Skeletal muscle satellite cell (primary cell): ENCODE results near the gene ADAMTS13.
A peak's percentile ranks its signal among the peaks of the same experiment; 100 is the strongest.

Experiments used
- H3K27me3 ChIP-seq: 2 replicates; pipeline ENCODE4 v1.7.0; 2013; ENCODE audit warnings: low read length; ENCODE audit not compliant: control insufficient read depth, insufficient read depth
- H3K36me3 ChIP-seq: 2 replicates; pipeline ENCODE4 v1.7.0; 2013; ENCODE audit warnings: mild to moderate bottlenecking, control low read depth, low read length; ENCODE audit not compliant: insufficient read depth
- H3K4me1 ChIP-seq: 2 replicates; pipeline ENCODE4 v1.7.0; 2013; ENCODE audit warnings: low read length; ENCODE audit not compliant: control insufficient read depth, insufficient read depth
- H3K4me2 ChIP-seq: 2 replicates; pipeline ENCODE4 v1.7.0; 2013; ENCODE audit warnings: mild to moderate bottlenecking, low read length
- H3K4me3 ChIP-seq: 2 replicates; pipeline ENCODE4 v1.7.0; 2013; ENCODE audit warnings: low read length
- H3K9ac ChIP-seq: 2 replicates; pipeline ENCODE4 v1.7.0; 2013; ENCODE audit warnings: mild to moderate bottlenecking, low read depth, low read length, moderate library complexity
- H3K9me3 ChIP-seq: replicated peaks from 2 replicates; pipeline ENCODE4 v1.7.0; 2013; ENCODE audit warnings: mild to moderate bottlenecking, control low read depth, low read length

The ADAMTS13 gene

DNA sequence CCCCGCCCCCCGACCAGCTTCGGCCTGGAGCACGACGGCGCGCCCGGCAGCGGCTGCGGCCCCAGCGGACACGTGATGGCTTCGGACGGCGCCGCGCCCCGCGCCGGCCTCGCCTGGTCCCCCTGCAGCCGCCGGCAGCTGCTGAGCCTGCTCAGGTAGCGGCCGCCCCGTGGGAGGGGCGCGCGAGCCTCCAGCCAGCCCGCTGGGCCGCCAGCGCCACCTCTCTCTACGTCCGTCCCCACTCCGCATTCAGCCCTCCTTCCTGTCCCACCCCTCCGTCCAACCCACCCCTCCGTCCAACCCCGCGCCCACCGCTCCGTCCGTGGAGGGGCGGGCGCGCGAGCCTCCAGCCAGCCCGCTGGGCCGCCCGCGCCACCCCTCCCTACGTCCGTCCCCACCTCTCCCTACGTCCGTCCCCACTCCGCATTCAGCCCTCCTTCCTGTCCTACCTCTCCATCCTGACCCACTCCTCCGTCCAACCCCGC, 6.5 kb downstream of the ADAMTS13 start:
- H3K4me2 ChIP-seq = peak overlapping the region; percentile 58
- H3K4me3 ChIP-seq = no peak overlapping the region
- no peaks in the 10 kb centered on the region for H3K9me3 ChIP-seq
- no peaks in the 10 kb centered on the region for H3K4me1 ChIP-seq
- no peaks in the 10 kb centered on the region for H3K36me3 ChIP-seq
- H3K27me3 ChIP-seq = peaks cover 10% of the 10 kb centered on the region
- no peak overlapping the region for H3K9ac ChIP-seq

DNA sequence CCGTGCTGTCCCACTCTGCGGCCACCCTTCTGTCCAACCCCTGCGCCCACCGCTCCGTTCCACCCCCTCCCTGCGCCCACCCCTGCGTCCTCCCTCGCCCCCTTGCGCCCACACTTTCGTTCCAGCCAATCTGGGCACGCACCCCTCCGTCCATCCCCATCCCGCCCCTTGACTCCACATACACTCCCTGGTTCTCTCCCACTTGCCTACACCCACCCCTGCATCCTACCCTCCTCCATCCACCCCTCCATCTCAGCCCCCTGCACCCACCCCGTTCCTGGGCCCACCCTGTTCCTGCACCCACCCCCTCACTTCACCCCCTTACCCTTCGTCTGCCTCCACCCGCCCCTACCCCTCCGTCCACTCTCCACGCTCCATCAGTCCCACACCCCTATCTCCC, 7.0 kb downstream of the ADAMTS13 start:
- peaks cover 10% of the 10 kb centered on the region for H3K27me3 ChIP-seq
- H3K9ac ChIP-seq = no peak overlapping the region

DNA sequence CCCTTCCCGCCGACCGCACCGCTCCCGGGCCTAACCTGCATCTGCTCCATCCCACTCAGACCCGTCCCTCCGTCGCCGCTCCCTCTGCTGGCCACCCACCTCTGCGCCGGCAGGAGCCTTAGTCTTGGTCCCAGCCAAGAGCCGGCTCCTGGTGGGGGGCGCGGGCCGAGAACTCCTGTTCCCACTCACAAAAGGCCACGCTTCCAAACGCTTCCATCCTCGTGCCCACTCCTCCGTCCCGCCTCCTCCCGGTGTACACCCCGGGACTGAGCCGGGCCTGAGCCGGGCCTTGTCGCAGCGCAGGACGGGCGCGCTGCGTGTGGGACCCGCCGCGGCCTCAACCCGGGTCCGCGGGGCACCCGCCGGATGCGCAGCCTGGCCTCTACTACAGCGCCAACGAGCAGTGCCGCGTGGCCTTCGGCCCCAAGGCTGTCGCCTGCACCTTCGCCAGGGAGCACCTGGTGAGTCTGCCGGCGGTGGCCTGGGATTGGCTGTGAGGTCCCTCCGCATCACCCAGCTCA, 7.5 kb downstream of the ADAMTS13 start:
- peaks cover 10% of the 10 kb centered on the region for H3K27me3 ChIP-seq
- H3K9me3 ChIP-seq = no peaks in the 10 kb centered on the region
- no peak overlapping the region for H3K9ac ChIP-seq
- H3K4me2 ChIP-seq = no peak overlapping the region
- no peaks in the 10 kb centered on the region for H3K36me3 ChIP-seq
- H3K4me3 ChIP-seq = no peak overlapping the region
- no peaks in the 10 kb centered on the region for H3K4me1 ChIP-seq

More for the DNA sequence above, 7.0 kb downstream of the ADAMTS13 start:
- H3K9me3 ChIP-seq = no peaks in the 10 kb centered on the region
- H3K4me1 ChIP-seq = no peaks in the 10 kb centered on the region
- no peak overlapping the region for H3K4me2 ChIP-seq
- no peaks in the 10 kb centered on the region for H3K36me3 ChIP-seq
- no peak overlapping the region for H3K4me3 ChIP-seq

DNA sequence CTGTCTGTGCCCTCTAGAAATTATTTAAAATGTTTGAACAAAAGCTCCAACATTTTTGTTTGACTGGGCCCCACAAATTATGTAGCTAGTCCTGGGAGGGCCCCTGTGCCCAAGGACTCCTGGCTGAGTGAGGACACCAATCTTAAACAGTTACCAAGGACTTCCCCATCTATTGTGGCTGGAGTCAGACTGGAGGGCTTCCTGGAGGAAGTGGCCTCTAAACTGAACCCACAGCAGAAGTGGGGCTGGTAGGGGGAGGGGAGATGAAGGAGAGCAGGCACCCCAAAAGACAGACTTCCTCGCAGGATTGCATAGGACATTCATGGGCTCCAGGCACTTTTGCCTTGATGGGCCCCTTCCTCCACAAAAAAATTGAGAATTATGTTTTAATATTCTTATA, 8.1 kb downstream of the ADAMTS13 start:
- Histone ChIP-seq H3K27me3 (peaks cover 10% of the 10 kb centered on the region), H3K9ac (no peak overlapping the region), H3K4me2 (no peak overlapping the region), H3K9me3 (no peaks in the 10 kb centered on the region), H3K4me1 (no peaks in the 10 kb centered on the region), H3K36me3 (no peaks in the 10 kb centered on the region), H3K4me3 (no peak overlapping the region)

DNA sequence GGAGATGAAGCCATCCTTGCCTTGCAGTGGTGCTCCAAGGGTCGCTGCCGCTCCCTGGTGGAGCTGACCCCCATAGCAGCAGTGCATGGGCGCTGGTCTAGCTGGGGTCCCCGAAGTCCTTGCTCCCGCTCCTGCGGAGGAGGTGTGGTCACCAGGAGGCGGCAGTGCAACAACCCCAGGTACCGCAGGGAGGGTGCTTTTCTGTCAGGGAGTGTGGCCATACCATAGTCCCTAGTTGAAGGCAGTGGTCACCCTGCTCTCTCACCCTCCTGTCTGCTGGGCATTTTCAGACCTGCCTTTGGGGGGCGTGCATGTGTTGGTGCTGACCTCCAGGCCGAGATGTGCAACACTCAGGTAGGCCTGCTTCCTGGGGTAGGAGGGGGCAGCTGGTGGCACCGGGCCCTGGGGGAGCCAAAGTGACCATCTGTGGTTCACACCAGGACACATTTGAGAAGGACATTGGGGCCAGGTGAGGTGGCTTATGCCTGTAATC, 11.2 kb downstream of the ADAMTS13 start:
- no peaks in the 10 kb centered on the region for H3K27me3 ChIP-seq
- H3K9me3 ChIP-seq = no peaks in the 10 kb centered on the region
- H3K4me1 ChIP-seq = no peaks in the 10 kb centered on the region
- H3K4me3 ChIP-seq = no peak overlapping the region
- H3K36me3 ChIP-seq = no peaks in the 10 kb centered on the region
- no peak overlapping the region for H3K4me2 ChIP-seq
- H3K9ac ChIP-seq = no peak overlapping the region

DNA sequence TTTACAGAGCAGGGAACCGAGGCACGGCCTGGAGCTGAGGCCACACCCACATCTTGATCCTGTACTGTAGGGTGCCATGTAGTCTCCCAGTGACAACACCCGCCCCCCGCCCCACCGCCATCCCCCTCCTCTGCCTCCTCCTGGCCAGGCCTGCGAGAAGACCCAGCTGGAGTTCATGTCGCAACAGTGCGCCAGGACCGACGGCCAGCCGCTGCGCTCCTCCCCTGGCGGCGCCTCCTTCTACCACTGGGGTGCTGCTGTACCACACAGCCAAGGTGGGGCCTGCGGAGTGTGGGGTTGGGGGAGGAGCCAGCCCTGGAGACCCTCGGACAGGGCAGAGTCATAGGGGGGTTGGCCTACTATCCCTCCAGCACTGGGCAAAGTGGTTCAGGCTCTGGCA, 14.5 kb downstream of the ADAMTS13 start:
- no peak overlapping the region for H3K4me2 ChIP-seq
- H3K36me3 ChIP-seq = no peaks in the 10 kb centered on the region
- no peaks in the 10 kb centered on the region for H3K9me3 ChIP-seq
- H3K4me3 ChIP-seq = no peak overlapping the region
- no peak overlapping the region for H3K9ac ChIP-seq
- no peaks in the 10 kb centered on the region for H3K27me3 ChIP-seq
- no peaks in the 10 kb centered on the region for H3K4me1 ChIP-seq

DNA sequence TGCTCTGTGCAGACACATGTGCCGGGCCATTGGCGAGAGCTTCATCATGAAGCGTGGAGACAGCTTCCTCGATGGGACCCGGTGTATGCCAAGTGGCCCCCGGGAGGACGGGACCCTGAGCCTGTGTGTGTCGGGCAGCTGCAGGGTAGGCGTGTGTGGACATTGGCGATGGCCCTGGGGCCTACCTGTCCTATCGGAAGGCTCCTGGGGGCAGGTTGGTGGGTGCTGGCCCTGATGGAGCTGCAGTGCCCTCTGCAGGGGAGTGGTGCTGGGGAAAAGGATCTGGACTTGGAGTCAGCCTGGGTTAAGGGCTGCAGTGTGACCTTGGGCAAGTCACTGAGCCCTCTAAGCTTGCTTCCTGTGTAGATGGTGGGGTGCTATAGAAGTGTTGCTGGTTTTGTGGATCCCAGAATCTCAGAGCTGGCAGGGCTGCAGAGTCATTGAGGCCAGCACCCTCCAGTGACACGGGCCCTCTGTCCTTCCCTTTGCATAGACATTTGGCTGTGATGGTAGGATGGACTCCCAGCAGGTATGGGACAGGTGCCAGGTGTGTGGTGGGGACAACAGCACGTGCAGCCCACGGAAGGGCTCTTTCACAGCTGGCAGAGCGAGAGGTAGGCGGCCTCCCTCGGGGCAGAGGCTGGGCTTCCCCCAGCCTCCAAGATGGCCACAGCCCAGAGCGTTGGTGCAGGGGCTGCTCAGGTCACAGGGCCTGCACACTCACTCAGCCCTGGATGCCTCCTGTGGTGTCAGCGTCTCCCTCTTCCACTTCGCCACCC, 15.8 kb downstream of the ADAMTS13 start:
- H3K4me2 ChIP-seq = no peak overlapping the region
- H3K9ac ChIP-seq = no peak overlapping the region
- no peaks in the 10 kb centered on the region for H3K27me3 ChIP-seq
- H3K4me1 ChIP-seq = no peaks in the 10 kb centered on the region
- H3K9me3 ChIP-seq = no peaks in the 10 kb centered on the region
- no peaks in the 10 kb centered on the region for H3K36me3 ChIP-seq
- no peak overlapping the region for H3K4me3 ChIP-seq

DNA sequence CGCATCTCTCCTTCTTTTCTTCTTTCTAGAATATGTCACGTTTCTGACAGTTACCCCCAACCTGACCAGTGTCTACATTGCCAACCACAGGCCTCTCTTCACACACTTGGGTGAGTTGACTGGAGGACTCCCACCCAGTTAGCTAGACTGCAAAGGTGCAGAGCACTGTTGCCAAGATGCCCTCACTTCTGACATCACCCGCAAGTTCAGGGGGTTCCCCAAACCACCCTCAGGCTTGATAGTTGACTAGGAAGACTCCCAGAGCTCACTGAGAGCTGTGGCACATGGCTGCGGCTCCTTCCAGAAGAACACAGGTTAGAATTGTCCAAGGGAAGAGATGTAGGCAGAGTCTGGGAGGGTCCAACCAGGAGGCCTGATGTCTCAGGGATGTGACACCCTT, 17.2 kb downstream of the ADAMTS13 start:
- H3K27me3 ChIP-seq = no peaks in the 10 kb centered on the region
- H3K4me2 ChIP-seq = no peak overlapping the region
- no peaks in the 10 kb centered on the region for H3K9me3 ChIP-seq
- H3K36me3 ChIP-seq = no peaks in the 10 kb centered on the region
- H3K4me3 ChIP-seq = no peak overlapping the region
- H3K4me1 ChIP-seq = no peaks in the 10 kb centered on the region
- no peak overlapping the region for H3K9ac ChIP-seq

DNA sequence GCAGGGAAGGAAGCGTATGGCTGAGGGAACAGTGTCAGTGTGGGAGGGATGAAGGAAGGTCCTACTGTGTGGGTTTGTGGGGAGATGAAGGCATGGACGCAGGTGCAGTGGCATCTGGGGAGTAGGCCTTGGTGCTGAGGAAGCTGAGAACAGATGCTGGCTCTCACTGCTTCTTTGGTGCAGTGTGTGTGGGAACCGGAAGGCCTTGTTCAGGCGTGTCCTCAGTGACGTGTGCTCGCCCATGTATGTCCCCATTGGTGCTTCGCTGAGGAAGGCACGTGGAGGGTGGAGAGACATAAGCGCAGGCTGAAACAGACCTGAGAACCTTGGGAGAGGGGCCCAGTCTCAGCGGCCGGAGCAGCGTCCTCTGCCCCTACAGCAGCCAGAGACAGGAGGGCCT, 18.7 kb downstream of the ADAMTS13 start:
- Histone ChIP-seq H3K9ac (no peak overlapping the region), H3K27me3 (peaks cover 9% of the 10 kb centered on the region), H3K36me3 (no peaks in the 10 kb centered on the region), H3K4me3 (no peak overlapping the region), H3K9me3 (no peaks in the 10 kb centered on the region), H3K4me1 (no peaks in the 10 kb centered on the region), H3K4me2 (no peak overlapping the region)

DNA sequence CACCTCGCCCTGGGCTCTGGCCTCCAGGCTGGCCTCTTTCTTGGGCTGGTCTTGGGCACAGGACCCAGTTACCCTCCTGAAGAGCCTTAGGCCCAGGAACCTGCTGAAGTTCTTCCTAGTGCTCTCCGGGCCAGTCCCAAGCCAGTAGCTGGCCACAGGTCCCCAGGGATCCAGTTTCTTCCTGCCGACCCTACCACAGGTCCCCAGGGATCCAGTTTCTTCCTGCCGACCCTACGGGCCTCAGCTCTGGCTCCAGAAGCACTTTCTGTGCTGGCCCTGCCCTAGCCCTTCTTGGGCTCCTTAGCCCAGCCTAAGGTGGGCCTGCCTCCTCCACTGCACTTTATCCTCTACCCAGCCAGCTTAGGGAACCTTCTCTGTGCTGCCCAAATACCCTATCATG, 19.4 kb downstream of the ADAMTS13 start:
- H3K9me3 ChIP-seq = no peaks in the 10 kb centered on the region
- no peaks in the 10 kb centered on the region for H3K4me1 ChIP-seq
- no peaks in the 10 kb centered on the region for H3K36me3 ChIP-seq
- no peak overlapping the region for H3K4me2 ChIP-seq
- peaks cover 16% of the 10 kb centered on the region for H3K27me3 ChIP-seq
- H3K4me3 ChIP-seq = no peak overlapping the region
- H3K9ac ChIP-seq = no peak overlapping the region

DNA sequence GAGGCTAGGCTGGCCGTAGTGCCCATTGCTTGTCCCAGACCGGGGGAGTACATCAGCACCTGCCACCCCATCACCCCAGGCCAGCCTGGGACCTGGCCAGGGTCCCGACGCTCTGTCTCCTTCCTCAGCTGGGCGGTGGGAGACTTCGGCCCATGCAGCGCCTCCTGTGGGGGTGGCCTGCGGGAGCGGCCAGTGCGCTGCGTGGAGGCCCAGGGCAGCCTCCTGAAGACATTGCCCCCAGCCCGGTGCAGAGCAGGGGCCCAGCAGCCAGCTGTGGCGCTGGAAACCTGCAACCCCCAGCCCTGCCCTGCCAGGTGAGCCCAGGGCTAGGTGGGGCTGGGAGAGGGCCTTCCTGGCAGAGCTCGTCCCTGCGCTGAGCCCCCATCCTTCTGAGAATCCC, 21.1 kb downstream of the ADAMTS13 start:
- Histone ChIP-seq H3K4me1 (no peaks in the 10 kb centered on the region), H3K9ac (no peak overlapping the region), H3K4me3 (no peak overlapping the region), H3K27me3 (peaks cover 16% of the 10 kb centered on the region), H3K9me3 (no peaks in the 10 kb centered on the region), H3K4me2 (no peak overlapping the region), H3K36me3 (no peaks in the 10 kb centered on the region)

DNA sequence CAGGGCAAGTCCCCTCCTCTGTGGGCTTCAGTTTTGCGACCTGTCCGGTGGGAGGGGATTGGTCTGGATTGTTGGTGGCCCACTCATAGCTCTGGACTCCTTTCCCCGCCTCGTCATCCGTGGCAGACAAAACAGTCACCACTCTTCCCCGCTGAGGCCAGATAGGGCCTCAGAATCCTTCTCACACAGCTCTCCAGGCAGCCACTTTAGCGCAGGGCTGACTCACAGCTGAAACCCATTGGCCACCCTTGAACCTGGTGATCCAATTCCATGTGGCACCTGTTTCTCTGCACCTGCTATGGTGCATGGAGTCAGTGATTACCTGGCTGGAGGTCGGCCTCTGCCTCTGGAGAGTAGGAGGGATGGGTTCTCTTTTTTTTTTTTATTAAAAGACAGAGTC, 21.8 kb downstream of the ADAMTS13 start:
- H3K27me3 ChIP-seq = peaks cover 16% of the 10 kb centered on the region
- H3K4me3 ChIP-seq = no peak overlapping the region
- H3K4me1 ChIP-seq = no peaks in the 10 kb centered on the region
- no peak overlapping the region for H3K9ac ChIP-seq
- no peaks in the 10 kb centered on the region for H3K36me3 ChIP-seq
- H3K9me3 ChIP-seq = no peaks in the 10 kb centered on the region
- no peak overlapping the region for H3K4me2 ChIP-seq
